HG02884 (cell line): Measurements from ENCODE around the gene FXR2.

Experiments
- ATAC-seq: cut with Tn5 transposase; IDR thresholded peaks from one replicate; pipeline ENCODE4 v1.9.1; 2021; ENCODE audit warnings: mild to moderate bottlenecking, moderate library complexity; ENCODE audit not compliant: unreplicated experiment

Gene FXR2

DNA sequence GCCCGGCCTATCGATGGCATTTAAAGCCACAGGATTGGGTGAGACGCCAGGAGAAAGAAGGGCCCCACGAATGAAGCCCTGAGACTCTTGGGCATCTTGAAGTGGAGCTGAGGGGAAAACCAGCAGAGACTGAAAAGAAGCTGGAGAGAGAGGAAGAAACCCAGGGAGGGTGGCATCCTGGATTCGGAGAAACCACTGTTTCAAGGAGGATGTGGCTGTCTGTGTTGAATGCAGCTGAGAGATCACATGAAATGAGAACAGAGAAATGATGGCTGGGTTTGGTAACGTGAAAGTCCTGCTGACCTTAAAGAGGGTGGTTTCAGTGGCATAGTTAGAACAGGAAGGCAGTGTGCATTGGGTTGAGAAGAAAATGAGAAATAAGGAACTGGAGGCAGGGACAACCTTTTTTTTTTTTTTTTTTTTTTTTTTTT lies 62.1 kb downstream of the FXR2 start:
- ATAC-seq, result no peak

DNA sequence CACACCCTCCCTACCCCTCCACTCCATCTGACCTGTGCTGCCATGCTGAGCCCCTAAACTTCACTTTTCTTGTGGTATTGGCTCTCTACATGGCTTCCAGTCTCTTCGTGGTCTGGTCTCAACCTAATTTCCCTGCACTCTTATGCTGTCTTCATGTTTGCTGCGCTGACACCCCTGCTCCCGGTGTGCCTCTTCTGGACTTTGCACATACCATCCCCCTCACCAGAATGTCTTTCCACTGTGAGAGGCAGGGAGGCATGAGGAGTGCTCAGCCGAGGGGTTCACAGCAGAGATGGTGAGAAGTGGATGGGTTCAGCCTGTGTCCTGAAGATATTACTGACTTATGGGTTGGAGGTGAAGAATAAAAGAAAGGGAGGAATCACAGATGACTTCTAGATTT lies 63.3 kb downstream of the FXR2 start:
- no peak for ATAC-seq

- ATAC-seq, result no peak
Observed at GRCh38 chr17:7550344-7550743, 64.4 kb downstream of the FXR2 start.

DNA sequence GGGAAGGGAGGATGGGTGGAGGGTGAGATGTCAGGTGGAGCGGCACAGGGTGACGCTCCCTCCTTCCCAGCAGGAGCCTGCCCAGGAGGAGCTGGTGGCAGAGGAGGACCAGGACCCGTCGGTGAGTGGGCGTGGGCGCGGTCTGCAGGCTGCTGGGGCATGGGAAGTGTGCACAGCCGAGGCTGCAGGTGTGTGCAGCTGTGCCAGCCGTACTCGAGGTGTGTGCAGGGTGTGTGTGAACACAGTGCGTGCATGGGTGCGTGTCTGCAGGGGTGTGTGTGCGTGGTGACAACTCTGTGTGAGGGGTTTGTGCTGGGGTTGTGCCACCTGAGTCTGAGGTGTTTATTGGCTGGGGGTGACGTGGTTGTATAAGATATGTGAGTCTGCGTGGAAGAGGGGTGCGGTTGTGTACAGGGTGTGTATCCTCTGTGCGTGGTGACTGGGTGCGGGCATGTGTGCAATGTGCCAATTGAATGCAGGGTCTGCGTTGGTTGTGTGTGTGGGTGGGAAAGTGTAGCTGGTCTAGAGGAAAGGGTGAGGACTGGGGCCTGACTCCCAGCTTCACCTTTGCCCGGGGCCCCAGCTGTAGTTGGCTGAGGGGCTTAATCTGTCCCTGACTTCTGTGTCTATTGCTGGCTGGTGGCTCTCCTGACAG lies 65.2 kb downstream of the FXR2 start:
- ATAC-seq, result no peak

DNA sequence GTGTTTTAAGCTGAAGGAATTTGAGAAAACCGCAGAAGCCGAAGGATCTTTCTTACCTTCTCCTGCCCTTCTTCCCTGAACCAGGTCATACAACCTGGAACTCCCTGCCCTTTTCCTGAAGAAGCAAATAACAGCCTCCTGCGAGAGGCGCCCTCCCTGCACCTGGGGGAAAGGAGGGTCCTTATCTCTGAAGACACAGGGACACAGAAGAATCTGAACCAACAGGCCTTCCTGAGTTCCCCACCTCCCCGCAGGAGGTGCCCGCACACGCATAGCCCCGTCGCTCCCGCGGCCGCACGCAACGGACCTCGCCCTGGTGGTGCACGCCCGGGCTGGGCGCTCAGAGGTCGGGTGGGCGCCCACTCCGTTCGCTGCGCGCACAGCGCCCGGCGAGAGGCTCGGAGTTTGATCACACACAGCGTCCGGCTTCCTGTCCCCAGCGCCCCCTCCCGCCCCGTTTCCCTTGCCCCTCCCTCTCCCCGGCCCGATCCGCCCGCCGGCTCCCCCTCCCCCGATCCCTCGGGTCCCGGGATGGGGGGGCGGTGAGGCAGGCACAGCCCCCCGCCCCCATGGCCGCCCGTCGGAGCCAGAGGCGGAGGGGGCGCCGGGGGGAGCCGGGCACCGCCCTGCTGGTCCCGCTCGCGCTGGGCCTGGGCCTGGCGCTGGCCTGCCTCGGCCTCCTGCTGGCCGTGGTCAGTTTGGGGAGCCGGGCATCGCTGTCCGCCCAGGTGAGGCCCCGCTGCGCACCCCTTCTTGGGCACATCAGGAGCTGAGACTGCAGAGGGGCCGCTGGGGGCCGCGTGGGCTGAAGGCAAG lies 65.9 kb downstream of the FXR2 start, which contains the start of gene TNFSF12:
TSS of gene TNFSF12 (plus strand) at position 474 of the 816 bp plus-strand sequence. CDS start at position 570, 96 bp downstream.
- ATAC-seq, result no peak

GRCh38 chr17:7544911-7545310 lies 69.8 kb downstream of the FXR2 start:
- no peak for ATAC-seq
